GM19438 (cell line): ENCODE results near the gene AKT2.

Source experiments
- ATAC-seq: cut with Tn5 transposase; IDR thresholded peaks from one replicate; pipeline ENCODE4 v1.9.1; 2021; ENCODE audit warnings: low read depth; ENCODE audit not compliant: unreplicated experiment

AKT2 gene

GRCh38 chr19:40255619-40256166 lies 29.5 kb downstream of the AKT2 start:
- ATAC-seq = no peak

DNA sequence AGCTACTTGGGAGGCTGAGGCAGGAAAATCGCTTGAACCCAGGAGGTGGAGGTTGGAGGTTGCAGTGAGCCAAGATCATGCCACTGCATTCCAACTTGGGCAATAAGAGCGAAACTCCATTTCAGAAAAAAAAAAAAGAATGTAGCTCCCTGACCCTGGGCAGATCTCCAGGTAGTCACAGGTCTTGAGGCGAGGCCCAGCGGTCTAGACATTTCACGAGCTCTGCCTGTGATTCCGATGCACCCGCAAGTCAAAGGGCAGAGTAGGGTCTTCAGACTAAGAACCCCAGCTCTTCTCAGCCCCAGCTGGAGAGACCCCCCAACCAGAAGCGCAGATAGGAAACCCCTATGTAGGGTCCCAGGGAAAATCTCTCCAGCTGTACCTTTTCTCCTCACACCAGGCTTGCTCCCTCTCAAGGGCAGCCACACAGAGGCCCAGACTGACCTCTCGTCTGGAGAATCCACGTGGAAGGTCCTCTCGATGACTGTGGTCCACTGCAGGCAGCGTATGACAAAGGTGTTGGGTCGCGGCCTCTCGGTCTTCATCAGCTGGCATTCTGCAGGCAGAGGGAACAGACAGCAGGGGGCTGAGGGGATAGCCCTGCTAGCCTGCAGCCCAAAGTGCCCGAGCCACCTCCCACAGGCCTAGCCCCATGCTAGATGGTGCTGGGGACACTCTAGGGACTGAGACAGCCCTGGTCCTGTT lies 30.3 kb downstream of the AKT2 start:
- ATAC-seq = no peak

DNA sequence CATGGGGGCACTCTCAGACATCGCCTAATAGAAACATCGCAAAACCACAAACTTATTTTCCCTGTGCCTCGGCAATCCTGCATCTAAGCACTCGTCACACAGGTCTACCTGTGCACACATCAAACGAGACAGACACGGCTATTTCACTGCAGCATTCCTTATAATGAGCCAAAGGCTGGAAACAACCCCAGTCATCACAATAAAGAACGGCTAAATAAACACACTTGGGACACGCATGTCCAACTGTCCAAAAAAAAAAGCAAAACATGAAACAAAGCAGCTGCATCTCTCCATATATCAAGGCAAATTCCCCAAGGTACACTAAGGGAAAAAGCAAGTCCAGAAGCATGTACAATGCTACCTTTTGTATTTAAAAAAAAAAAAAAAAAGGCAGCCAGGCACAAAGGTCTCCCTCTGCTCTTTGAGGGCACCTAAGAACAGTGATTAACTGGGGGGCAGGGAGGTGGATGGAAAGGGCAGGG lies 31.5 kb downstream of the AKT2 start:
- ATAC-seq = no peak

GRCh38 chr19:40252395-40252794 lies 32.8 kb downstream of the AKT2 start:
- no peak for ATAC-seq

- ATAC-seq = no peak
These were observed 33.2 kb downstream of the AKT2 start for GRCh38 chr19:40251991-40252390.

- no peak for ATAC-seq
These were observed 33.9 kb downstream of the AKT2 start for GRCh38 chr19:40251244-40251643.

DNA sequence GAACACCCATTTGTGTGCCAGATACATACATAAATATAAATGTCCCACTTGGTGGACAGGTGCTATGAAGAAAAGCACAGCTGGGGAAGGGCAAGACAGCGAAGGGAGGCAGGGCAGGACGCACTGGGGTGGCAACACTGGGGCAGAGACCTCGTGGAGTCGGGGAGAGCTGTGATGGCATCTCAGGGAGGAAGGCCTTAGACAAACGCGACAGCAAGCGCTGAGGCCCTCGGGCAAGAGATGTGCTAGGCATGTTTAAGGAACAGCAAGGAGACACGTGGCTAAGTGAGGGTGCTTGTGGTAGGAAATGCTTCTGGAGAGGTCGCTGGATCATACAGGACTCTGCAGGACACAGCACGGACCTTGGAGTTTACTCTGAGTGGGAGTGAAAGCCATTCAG lies 35.4 kb downstream of the AKT2 start:
- ATAC-seq = no peak

DNA sequence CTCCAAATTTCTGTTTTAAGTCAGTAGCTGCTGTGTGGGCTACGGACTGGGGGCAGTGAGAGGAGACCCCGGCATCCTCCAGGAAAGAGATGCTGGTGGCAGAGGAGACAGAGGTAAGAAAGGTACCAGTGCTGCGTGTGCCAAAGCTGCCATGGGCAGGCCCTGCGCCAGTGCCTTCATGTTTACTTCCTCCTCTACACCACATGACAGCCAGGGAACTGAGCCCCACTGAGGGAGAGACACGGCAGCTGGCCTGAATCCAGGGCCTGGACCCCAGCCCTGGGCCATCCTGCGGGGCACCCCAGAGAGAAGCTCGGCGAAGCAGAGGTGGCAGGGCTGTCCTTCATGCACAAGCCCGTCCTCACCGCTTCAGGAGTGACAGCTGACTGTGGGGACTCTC lies 35.9 kb downstream of the AKT2 start:
- no peak for ATAC-seq

GRCh38 chr19:40247735-40248262 lies 37.3 kb downstream of the AKT2 start:
- ATAC-seq = no peak

DNA sequence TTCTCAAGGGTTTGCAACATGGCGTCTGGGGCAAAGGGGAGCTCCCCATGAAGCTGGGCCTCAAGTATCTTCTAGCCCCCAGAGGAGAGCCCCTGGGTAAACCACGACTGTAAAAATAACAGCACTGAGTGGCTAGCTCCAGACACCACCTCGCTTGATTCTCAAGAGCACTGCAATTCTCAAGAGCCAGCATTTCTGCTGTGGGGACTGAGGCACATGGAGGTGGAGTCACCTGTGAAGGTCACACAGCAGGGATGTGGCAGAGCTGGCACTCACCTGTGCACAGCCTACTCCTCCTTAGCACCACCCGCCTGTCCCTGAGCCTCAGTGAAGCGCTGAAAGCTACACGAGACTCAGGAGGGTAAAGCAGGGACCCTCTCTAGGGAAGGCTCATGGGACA lies 38.0 kb downstream of the AKT2 start:
- ATAC-seq = no peak

DNA sequence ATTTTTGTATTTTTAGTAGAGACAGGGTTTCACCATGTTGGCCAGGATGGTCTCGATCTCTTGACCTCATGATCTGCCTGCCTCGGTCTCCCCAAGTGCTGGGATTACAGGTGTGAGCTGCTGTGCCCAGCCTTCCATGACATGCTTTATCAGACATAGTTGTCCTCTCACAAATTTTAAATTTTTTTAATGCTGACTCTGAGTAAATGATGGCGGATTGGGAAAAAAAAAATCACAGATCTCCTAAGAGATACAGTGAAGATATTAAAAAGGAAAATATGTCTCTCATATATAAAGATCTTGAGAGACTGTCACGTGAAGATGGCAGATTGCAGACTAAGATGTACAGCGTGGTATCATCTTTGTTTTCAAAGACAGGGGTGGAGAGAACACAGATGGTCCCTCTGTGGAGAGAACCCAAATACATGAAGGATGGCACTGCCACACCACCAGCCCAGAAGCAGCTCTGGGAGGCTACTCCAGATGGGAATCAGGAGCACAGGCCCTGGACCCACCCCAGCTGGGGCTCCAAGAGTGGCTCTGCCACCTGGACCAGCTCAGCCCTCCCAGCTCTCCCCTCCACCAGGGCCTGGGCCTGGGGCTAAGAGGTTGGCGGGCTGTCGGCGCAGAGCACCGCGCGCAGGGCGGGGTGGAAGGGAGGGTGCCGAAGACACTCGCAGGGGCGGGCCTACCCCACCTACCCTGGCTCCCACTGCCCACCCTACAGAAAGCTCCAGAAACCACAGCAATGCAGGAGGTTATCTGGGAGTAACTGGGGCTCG lies 38.7 kb downstream of the AKT2 start:
- ATAC-seq = no peak

- ATAC-seq = no peak
These were observed 39.5 kb downstream of the AKT2 start for GRCh38 chr19:40245506-40246128.

GRCh38 chr19:40244579-40245317 lies 40.4 kb downstream of the AKT2 start:
- no peak for ATAC-seq

GRCh38 chr19:40243181-40243580 lies 42.0 kb downstream of the AKT2 start:
- ATAC-seq = no peak

GRCh38 chr19:40242480-40242879 lies 42.7 kb downstream of the AKT2 start:
- no peak for ATAC-seq

DNA sequence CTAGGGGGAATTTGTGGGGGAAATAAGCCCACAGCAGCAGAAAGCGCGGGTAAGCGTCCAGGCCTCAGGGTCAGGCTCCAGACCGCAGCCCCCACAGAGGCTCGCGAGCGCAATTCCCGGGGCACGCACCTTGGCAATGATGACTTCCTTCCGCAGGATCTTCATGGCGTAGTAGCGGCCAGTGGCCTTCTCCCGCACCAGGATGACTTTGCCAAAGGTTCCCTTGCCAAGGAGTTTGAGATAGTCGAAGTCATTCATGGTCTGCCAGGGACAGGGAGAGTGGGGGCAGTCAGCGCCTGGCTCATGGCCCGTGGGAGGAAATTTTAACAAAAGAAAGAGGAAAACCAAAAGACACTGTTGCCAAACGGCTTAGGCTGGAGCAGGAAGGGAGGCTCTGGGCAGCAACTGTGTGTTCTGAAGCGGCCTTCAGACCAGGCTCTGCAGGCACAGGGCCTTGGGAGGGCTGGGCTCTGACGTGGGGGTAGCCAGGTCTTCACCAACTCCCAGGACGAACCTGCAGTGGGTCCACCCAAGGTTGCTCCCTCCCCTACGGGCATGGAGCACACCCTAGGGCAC lies 43.2 kb downstream of the AKT2 start:
- no peak for ATAC-seq

- no peak for ATAC-seq
These were observed 43.9 kb downstream of the AKT2 start for GRCh38 chr19:40241125-40241808.

GRCh38 chr19:40240332-40240731 lies 44.8 kb downstream of the AKT2 start:
- ATAC-seq = no peak

DNA sequence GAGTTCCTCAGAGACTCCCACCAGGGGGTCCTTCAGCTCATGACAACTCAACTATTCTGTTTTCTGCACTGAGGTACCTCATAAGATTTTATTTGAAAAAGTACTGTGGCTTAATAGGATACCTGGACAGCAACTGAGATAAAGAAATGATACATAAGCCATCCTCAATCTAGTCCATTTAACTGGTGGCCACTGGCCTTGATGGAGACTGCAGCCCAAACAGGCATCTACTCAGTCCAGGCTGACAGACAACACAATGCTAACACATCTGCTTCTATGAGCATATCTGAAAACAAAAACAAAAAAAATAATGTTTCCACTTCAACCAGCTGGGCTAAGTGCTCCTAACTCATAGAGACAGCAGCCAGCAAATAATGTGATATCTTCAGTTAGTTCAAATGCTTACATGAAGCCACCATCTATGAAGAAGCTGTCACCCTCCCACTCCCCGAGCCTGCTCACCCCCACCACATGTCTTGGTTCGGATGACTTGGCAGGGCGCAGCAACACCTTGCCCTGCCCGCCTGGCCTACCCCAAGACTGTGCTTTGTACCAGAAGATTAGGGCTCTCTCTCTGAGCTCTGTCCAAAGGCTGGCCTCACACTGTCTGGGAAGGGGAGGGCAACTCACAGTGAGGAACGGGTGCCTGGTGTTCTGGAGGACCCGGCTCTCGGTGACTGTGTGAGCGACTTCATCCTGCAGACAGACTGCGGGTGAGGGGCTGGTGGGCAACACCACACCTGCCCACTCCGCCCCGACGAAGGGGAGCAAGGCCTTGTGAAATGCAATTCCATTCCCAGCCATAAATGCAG lies 45.5 kb downstream of the AKT2 start:
- ATAC-seq = no peak
